Measurements from ENCODE around the gene CDH4.
"Not testable (repeated sequence)": the region's sequence is repeated elsewhere in the genome, so short reads cannot be mapped to it uniquely, and the experiment has no call there.

The CDH4 gene

GRCh38 chr20:61844621-61845020 is 592.6 kb downstream of the CDH4 start:
- DNase-seq, result no peak

GRCh38 chr20:61845233-61845671 is 593.2 kb downstream of the CDH4 start:
- no peak for DNase-seq

- DNase-seq, result no peak
Measured at GRCh38 chr20:61846074-61846473, 594.0 kb downstream of the CDH4 start.

- no peak for DNase-seq
Measured at GRCh38 chr20:61846741-61847419, 594.8 kb downstream of the CDH4 start.

GRCh38 chr20:61847420-61847748 is 595.3 kb downstream of the CDH4 start:
- no peak for DNase-seq

GRCh38 chr20:61847986-61848385 is 595.9 kb downstream of the CDH4 start:
- no peak for DNase-seq

GRCh38 chr20:61848851-61849250 is 596.8 kb downstream of the CDH4 start:
- no peak for DNase-seq

GRCh38 chr20:61849376-61849775 is 597.3 kb downstream of the CDH4 start:
- DNase-seq, result no peak

GRCh38 chr20:61849822-61850221 is 597.8 kb downstream of the CDH4 start:
- DNase-seq, result no peak

GRCh38 chr20:61850457-61850856 is 598.4 kb downstream of the CDH4 start:
- no peak for DNase-seq

GRCh38 chr20:61850926-61851900 is 599.2 kb downstream of the CDH4 start:
- DNase-seq, result no peak

- DNase-seq, result no peak
Measured at GRCh38 chr20:61852268-61853072, 600.4 kb downstream of the CDH4 start.

- no peak for DNase-seq
Measured at GRCh38 chr20:61853073-61854005, 601.3 kb downstream of the CDH4 start.

- not testable (repeated sequence) for DNase-seq
Measured at GRCh38 chr20:61854538-61854937, 602.5 kb downstream of the CDH4 start.

- no peak for DNase-seq
Measured at GRCh38 chr20:61855286-61855685, 603.2 kb downstream of the CDH4 start.

- DNase-seq, result no peak
Measured at GRCh38 chr20:61856626-61857413, 604.8 kb downstream of the CDH4 start.

GRCh38 chr20:61857414-61857775 is 605.3 kb downstream of the CDH4 start:
- no peak for DNase-seq

GRCh38 chr20:61857884-61858283 is 605.8 kb downstream of the CDH4 start:
- DNase-seq, result no peak

- DNase-seq, result no peak
Measured at GRCh38 chr20:61859767-61860166, 607.7 kb downstream of the CDH4 start.

GRCh38 chr20:61860260-61860987 is 608.4 kb downstream of the CDH4 start:
- DNase-seq, result no peak
